Endometrial microvascular endothelial cells (primary cell): ENCODE data around the gene ZSCAN20. TPM values are rescaled to one million over a fixed set of nuclear protein-coding genes. Genes with fewer than 3 reads are reported as not detected.

Experiments
- in situ Hi-C: cut with HindIII; loops from 2 replicates; pipeline ENCODE4 v1.10.0; 2017; ENCODE audit warnings: low sequenced_read_pairs, low pct_unique_long_range_greater_than_20kb; ENCODE audit errors: inconsistent ontology term
- total RNA-seq: library from RNA; depleted of rRNA; stranded (reverse); fragments of >200 nt; gene quantifications from one replicate; pipeline ENCODE4 v1.2.3, GENCODE V29; 2015; ENCODE audit errors: inconsistent ontology term

ZSCAN20 gene
- total RNA-seq, 1 donor from 2014 or later = 3.7 TPM

DNA sequence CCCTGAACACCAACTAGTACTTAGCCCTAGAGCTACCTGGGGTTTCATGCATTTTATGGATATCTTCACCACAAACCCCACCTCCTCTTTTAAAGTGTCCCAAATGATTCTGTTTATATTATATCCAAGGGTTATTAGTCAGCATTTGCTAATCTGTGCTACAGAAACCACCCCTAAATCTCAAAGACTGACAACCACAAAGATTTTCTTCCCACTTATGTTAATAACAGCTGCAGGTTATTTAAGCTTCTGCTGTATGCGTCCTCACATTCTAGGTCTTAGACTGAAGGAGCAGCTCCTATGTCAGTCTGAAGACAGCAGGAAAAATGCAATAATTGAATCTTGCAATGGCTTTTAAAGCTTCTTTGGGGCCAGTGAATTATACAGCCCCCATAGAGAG, 30.3 kb upstream of the ZSCAN20 start:
- in situ Hi-C loops = no loop called here

DNA sequence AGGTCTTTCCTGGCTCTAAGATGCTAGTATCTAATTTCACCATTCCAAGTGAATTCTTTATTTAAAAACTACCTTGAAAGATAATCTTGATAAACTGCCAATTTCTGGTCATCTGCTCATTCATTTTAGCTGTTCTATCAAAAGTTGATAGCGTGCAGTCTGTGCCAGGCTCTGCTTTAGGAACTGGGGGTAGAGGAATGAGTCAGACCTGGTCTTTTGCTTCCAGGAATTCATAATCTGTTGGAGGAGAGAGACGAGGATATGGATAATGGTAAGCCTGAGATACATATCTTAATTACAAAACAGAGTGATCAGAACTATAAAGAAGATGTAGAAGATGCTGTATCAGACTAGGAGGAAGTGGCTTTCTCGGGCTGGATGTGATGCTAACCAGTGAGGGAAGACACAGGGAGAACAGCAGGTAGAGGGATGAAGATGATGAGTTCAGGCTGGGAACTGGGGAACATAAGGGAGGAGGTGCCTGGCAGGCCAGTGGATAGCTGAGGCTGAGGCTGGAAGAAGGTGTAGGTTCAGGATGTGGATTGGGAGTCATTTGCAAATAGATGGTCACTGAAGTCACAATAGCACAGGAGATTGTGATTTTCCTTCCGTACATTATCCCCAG, 29.3 kb upstream of the ZSCAN20 start:
- in situ Hi-C loops = no loop called here

DNA sequence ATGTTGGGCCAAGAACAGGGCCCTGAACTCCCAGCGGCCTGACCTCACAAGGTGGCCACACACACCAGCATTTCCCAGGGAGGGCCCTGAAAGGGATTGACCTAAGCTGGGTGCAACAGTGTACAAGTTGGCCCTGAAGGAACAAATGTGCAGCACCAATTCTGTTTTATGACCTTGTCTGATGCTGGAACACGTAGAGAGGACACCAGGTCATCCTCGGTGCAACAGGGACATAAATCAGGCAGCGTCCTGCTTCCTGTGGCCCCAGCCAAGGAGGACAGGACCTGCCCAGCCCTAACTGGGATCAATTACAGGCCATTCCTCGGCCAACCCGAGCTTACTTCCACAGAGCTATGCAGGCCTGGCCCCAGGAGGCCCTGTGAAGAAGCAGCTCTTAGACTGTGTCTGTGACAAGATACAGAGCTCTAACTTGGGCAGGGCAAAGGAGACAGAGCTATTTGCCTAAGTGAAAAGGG, 28.7 kb upstream of the ZSCAN20 start:
- in situ Hi-C loops = no loop called here

DNA sequence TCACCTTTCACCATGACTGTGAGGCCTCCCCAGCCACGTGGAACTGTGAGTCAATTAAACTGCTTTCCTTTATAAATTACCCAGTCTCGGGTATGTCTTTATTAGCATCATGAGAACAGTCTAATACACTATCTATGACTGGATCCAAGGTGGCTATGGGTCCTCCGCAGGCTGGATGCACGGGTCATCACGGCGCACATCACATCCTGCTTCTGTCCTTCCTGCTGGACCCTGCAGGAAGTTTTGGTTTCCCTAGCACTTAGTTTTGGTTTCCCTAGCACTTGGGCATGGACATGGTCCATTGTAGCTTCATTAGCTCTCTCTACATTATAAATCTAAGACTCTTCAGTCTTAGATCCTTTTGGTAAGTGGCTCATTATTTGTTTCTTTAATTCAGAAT, 27.3 kb upstream of the ZSCAN20 start:
- in situ Hi-C loops = no loop called here

DNA sequence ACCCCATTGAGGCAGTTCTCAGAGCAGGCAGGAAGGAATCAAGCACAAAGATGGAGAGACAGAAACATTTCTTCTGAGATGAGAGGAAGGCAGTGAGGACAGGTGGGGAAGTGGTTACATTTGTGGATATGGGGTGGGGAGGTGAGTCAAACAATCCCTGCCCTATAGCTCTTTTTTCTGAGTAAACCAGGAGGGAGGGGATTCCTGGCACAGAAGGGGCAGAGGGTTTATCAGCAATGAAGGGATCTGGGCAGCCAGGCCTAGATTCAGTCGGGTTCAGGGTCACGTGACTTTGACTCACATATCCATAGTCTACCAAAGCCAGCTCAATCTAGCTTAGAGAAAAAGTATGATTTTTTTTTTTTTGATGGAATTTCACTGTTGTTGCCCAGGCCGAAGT, 25.9 kb upstream of the ZSCAN20 start:
- in situ Hi-C loops = no loop called here

DNA sequence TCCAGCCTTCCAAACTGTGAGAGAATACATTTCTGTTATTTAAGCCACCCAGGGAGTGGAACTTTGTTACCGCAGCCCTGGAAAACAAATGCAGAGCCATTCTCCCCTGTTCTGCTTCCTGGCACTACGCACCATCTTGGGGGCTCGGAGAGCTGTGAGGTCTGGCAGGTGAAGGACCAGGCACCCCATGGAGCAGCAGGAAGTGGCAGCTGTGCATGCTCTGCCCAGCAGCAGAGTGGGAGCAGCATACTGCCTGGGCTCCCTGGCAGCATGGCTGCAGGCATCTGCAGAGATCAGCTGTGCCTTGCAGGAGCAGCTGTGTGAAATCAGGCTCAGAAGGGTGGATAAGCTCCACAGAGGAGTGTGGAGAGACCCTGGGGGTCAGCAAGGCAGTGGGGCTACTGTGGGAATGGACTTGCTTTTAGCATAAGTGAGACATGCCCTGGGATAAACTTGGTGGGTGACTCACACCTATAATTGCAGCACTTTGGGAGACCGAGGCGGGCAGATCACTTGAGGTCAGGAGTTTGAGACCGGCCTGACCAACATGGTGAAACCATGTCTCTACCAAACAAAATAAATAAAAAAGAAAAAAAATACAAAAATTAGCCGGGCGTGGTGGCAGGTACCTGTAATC, 17.7 kb upstream of the ZSCAN20 start:
- in situ Hi-C loops = no loop called here

DNA sequence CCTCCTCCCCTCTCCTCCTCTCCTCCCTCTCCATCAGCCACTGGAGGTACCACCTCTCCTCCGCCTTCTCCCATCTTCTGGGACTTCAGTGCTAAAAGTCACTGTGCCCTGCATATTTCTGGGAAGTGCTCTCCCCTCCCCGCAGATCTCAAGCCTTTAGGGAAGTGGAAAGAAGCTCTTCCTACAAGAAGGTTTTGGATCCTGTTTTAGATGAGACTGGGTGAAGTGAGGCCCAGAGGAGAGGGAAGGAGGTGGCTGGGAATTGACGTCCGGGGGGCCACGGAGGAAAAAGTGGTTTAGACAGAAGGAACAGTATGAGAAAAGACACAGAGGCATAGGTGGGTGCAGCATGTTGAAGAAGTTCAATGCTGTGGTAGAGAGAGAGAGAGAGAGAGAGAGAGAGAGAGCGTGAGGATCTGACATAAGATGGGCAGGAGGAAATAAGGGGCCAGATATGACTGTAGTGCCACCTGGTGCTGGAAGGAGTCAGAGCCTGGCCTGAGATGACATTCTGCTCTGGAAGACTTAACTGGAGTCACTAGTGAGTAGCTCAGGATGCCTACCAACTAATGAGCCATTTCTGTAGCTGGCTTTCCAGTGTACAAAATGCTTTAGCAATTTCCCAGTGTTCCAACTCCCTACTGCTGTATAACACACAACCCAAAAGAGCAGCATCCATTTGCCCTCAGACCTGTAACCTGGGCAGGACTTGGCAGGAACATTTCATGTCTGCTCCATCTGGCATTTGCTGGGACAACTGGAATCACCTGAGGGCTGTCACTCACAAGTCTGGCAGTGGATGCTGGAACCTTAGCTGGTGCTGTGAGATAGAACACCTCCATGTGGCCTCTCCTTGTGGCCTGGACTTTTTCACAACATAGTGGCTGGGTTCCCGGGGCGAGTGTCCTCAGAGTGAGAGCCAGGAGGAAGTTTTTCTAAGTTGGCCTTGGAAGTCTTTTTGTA, 16.6 kb upstream of the ZSCAN20 start:
- in situ Hi-C loops = no loop called here

DNA sequence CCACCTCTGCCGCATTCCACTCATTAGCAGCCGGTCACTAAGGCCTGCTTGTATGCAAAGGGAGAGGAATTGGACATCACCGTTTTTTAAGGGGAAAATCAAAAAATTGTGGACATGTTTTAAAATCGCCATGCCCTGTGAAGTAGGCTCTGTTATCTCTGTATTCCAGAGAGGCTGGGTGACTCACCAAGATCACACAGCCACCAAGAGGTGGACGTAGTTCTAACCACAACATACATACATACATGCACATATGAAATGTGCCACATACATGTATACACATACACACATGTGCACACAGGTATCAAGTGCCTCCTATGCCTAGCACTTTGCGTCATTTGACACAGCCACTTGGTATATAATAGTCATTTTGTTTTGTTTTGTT, 16.0 kb upstream of the ZSCAN20 start:
- in situ Hi-C loops = no loop called here

DNA sequence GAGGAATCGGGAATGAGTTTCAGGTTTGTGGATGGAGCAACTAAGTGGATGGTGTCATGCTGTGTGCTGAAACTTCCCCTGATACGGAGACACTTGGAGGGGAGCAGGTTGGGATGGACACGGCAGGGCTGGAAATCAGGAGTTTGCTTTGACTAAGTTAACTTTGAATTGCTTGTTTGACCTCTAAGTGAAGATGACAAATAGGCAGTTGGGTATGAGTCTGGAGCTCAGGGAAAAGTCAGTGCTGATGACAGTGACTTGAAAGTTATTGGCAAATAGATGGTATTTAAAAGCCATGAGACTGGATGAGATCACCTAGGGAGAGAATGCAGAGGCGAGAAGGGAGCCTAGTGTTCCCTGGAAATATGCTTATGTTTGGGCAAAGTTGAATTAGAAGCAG, 12.8 kb upstream of the ZSCAN20 start:
- in situ Hi-C loops = no loop called here

DNA sequence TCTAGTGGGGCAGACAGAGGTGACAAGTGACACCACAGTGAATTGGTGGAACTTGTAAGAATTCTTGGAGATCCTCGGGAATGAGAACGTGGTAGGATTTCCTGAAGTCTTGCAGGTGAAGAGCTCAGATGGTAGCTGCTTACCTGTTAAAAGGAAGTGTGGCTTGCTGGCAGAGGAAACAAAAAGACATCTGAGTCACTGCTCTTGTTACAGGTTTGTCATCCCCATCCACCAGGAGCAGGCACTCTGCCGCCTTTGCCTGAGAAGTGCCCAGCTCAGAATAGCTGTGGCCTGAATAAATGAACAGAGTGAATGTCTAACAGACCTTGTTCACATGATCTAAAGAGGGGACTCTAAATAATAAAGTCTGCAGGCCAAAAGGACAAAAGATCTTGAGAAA, 12.3 kb upstream of the ZSCAN20 start:
- in situ Hi-C loops = no loop called here

DNA sequence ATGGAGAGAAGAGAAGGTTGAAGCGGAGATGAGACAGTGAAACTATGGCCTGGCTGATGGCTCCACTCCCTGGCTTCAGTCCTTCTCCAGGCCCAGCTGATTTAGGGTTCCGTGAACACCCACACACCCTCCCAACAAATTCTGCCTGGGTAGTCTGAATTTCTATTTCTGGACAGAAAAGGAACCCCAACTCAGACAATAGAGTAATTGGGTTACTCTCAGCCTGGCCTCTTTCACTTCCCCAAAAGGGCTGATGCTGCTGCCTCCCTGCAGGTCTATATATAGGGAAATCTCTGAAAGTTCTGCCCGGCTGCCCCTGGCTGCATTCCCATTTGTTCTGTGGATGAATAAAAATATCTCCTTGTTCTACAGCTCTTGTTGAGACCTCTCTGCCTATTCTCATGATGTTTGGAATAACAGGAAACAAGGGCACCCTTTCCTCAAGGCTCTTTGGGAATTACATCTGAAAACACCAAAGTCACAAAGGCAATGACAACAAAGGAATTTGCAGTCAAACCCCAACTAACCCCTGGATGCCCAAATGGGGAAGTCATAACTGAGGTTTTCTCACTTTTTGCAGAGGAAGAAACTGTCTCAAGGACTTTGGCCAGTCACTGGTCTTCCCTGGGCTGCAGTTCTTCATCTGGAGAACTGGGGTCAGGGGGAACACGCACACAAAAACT, 11.4 kb upstream of the ZSCAN20 start:
- in situ Hi-C loops = no loop called here

DNA sequence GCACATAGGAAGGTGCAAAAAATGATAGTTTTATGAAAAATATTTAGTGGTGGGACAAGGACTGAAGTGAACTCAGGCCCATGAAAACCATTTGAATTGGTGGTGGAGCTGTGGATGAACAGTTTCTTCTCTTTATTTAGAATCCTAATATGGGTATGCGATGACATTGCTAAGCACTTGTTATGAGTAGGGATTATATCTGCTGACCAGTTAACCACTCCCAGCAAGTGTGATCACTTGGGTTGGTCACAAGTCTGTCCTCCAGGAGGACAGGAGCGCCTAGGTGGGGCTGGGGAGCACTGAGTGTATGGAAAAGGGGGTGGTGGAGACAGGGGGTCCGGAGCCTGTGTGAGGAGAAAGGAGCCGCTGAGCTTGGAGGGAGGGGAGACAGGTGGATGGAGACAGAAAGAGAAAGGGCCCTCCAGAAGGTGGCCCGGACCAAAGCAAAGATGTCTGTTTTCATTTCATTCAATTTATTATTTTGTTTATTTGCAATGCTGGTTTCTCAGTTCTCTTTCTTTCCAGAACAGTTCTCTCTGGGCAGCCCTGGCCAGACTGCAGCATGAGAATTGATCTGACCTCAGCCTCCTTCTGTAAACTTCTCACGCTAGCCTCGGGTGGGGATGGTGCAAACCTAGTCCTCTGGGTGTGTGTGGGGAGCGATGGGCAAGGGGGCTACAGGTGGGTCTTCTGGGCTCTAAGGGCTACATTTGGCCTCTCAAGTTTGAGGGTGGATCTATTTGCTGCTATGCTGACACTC, 9.9 kb upstream of the ZSCAN20 start:
- in situ Hi-C loops = no loop called here

DNA sequence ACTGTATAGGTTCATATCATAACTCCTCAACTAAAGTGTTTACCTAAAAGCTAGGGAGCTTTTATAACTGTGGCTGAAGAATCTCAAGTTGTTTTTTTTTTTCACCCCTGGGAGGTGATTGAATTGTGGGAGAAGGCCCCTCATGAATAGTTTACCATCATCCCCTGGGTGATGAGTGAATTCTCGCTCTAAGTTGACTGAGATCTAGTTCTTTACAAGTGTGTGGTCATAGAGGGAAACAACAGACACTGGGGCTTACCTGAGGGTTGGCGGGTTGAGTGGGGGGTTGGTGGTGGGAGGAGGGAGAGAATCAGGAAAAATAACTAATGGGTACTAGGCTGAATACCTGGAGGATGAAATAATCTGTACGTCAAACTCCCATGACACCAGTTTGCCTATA, 7.9 kb upstream of the ZSCAN20 start:
- in situ Hi-C loops = no loop called here

DNA sequence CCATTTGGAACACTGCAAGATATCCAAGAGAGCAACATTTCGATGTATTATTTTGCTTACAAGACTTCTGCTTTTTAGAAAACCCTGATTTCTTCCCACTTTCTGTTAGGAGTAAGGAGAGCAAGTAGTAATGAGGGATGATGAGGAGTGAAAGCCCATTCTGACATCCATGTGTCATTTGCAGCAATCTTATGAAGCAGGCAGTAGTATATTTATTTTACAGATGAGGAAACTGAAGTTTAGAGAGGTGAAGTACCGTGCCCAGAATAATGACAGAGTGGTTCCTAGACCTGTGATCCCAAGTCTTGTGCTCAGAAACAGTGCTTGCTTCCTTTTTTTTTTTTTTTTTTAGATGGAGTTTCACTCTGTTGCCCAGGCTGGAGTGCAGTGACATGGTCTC, 7.1 kb upstream of the ZSCAN20 start:
- in situ Hi-C loops = no loop called here

DNA sequence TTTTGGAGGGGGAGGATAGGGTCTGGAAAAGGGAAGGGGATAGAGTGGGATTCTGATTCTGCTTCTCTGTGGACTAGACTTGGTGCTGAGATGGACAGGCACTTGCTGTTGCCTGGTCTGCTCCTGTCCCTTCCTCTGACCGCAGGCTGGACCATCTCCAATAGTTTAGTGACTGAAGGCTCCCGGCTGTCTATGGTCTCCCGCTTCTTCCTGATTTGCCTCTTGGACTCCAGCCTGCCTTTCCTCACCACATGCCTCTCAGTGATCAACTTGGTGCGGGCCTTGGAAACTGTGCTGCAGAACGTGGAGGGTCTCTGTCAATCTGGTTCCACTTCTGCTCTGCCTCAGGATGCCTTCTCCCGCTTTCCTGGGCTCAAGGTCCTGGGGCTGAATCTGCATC, 6.3 kb upstream of the ZSCAN20 start:
- in situ Hi-C loops = no loop called here

DNA sequence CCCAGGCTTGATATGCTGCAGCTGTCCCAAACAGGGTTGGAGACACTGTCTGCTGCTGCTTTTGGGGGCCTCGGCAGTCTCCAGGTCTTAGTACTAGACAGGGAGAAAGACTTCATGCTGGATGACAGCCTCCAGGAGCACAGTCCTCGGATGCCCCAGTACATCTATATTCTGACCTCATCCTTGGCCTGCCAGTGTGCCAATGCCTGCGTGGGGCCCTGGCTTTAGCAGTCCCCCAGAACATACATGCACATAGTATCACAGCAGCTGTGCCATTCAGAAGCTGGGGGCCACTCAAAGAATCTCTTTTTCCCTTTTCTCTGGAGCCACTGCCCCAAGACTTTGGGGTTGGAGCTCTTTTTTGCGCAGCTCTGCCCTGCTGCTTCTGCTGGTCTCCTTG, 4.4 kb upstream of the ZSCAN20 start:
- in situ Hi-C loops = no loop called here

DNA sequence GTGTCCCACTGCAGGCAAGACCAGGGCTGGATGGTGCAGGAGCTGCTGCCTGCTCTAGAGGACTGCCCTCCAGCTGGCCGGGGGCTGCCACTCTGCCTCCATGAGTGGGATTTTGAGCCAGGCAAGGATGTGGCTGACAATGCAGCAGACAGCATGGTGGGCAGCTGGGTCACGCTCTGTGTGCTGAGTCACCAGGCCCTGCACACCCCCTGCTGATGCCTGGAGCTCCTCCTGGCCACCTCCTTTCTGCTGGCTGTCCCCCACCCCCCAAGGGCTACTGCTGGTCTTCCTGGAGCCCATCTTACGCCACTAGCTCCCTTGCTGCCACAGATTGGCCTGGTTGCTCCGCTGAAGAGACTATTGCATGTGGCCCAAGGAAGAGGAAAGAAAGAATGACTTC, 3.9 kb upstream of the ZSCAN20 start:
- in situ Hi-C loops = no loop called here

DNA sequence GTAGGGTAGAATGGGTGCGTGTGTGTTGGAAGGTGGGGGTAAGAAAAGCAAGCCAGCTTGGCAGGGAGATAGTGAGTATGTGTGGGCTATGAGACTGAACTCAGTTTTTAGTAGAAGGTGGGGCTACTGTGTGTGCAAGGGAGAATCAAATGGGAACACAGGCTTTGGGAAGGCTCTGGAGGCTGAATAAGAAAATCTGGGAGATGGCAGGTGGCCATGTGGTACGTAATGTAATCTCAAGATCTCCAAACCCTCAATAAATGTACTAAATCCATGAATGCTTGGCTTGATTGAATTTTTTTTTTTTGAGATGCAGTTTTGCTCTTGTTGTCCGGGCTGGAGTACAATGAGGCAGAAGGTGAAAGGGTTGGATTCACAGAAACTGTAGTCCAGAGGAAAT, 3.5 kb upstream of the ZSCAN20 start:
- in situ Hi-C loops = no loop called here

DNA sequence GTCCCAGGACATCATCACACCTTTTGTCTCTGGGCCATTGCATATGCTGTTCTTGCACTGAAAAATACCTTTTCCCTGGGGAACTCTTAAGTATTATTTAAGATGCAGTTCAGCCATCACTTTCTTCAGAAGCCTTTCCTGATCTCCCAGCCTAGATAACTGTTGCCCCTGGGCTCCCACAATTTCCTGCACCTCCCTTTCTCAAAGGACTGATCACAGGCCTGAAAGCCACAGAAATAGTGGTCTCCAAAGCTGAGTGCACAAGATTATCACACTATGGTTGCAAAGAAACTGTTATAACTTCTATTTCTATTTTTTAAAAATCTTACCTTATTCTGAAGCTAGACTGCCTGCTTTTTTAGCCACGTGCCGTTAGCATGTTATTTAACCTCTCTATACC, 2.8 kb upstream of the ZSCAN20 start:
- in situ Hi-C loops = no loop called here
